ENCODE results near the gene KLHL25. TPM values are rescaled to one million over a fixed set of nuclear protein-coding genes. Genes with fewer than 3 reads are reported as not detected.

Gene KLHL25
- total and polyA plus RNA-seq, 5 donors from 2014 or later = 0.76 to 8.8 (median 1.5) TPM

GRCh38 chr15:85789496-85789875, 5.2 kb downstream of the KLHL25 start:
- no peak overlapping the region for H3K4me3 ChIP-seq (ENCODE audit: low read depth, low read length)
- no peaks in the 10 kb centered on the region for H3K27me3 ChIP-seq (ENCODE audit: control insufficient read depth, insufficient read depth, low read length)
- H3K4me3 Mint-ChIP-seq = peak overlapping the region in 1 of 4 donors; percentile 47
- H3K4me1 Mint-ChIP-seq = peaks cover 15 to 73% (median 46%) of the 10 kb centered on the region in 4 donors
- H3K4me1 ChIP-seq (ENCODE audit: control insufficient read depth, insufficient read depth, low read length, poor library complexity, severe bottlenecking) = peaks cover 35% of the 10 kb centered on the region
- H3K36me3 Mint-ChIP-seq = peaks cover 3% of the 10 kb centered on the region
- H3K27me3 Mint-ChIP-seq = no peaks in the 10 kb centered on the region
- no peak for ATAC-seq (ENCODE audit: low read depth in 2 of 2)
- no peaks in the 10 kb centered on the region for H3K36me3 ChIP-seq (ENCODE audit: control insufficient read depth, insufficient read depth, low read length)
- H3K27ac ChIP-seq (ENCODE audit: insufficient read depth, low read length, poor library complexity, severe bottlenecking) = no peak overlapping the region
- DNase-seq = no peak
- H3K9me3 ChIP-seq (ENCODE audit: control insufficient read depth in 2 of 2, low read length in 2 of 2) = no peaks in the 10 kb centered on the region
- H3K9me3 Mint-ChIP-seq = no peaks in the 10 kb centered on the region
- H3K27ac Mint-ChIP-seq = peak overlapping the region in 2 of 3 donors; percentile 42 to 72

- Mint-ChIP-seq H3K9me3 (no peaks in the 10 kb centered on the region), H3K4me3 (peak overlapping the region in 1 of 4 donors; percentile 47), H3K27me3 (no peaks in the 10 kb centered on the region), H3K27ac (peak overlapping the region in 1 of 3 donors; percentile 72), H3K4me1 (peaks cover 15 to 75% (median 49%) of the 10 kb centered on the region in 4 donors), H3K36me3 (peaks cover 3% of the 10 kb centered on the region)
- no peaks in the 10 kb centered on the region for H3K9me3 ChIP-seq (ENCODE audit: control insufficient read depth in 2 of 2, low read length in 2 of 2)
- no peak overlapping the region for H3K4me3 ChIP-seq (ENCODE audit: low read depth, low read length)
- no peaks in the 10 kb centered on the region for H3K36me3 ChIP-seq (ENCODE audit: control insufficient read depth, insufficient read depth, low read length)
- ATAC-seq (ENCODE audit: low read depth in 2 of 2) = no peak
- no peaks in the 10 kb centered on the region for H3K27me3 ChIP-seq (ENCODE audit: control insufficient read depth, insufficient read depth, low read length)
- DNase-seq = no peak
- peaks cover 35% of the 10 kb centered on the region for H3K4me1 ChIP-seq (ENCODE audit: control insufficient read depth, insufficient read depth, low read length, poor library complexity, severe bottlenecking)
- H3K27ac ChIP-seq (ENCODE audit: insufficient read depth, low read length, poor library complexity, severe bottlenecking) = no peak overlapping the region
Measured at GRCh38 chr15:85788771-85789495, 5.8 kb downstream of the KLHL25 start.

GRCh38 chr15:85786781-85787114, 8.0 kb downstream of the KLHL25 start:
- H3K9me3 ChIP-seq (ENCODE audit: control insufficient read depth in 2 of 2, low read length in 2 of 2) = no peaks in the 10 kb centered on the region
- no peak overlapping the region for H3K27ac ChIP-seq (ENCODE audit: insufficient read depth, low read length, poor library complexity, severe bottlenecking)
- Mint-ChIP-seq H3K36me3 (peaks cover 3% of the 10 kb centered on the region), H3K4me3 (peak overlapping the region in 1 of 4 donors; percentile 83), H3K27me3 (no peaks in the 10 kb centered on the region), H3K9me3 (no peaks in the 10 kb centered on the region), H3K4me1 (peaks cover 6 to 68% (median 37%) of the 10 kb centered on the region in 4 donors), H3K27ac (peak overlapping the region in 2 of 3 donors; percentile 90 to 91)
- DNase-seq (no peak), ATAC-seq (ENCODE audit: low read depth in 2 of 2) (no peak)
- H3K4me1 ChIP-seq (ENCODE audit: control insufficient read depth, insufficient read depth, low read length, poor library complexity, severe bottlenecking) = peaks cover 18% of the 10 kb centered on the region
- no peaks in the 10 kb centered on the region for H3K36me3 ChIP-seq (ENCODE audit: control insufficient read depth, insufficient read depth, low read length)
- H3K27me3 ChIP-seq (ENCODE audit: control insufficient read depth, insufficient read depth, low read length) = no peaks in the 10 kb centered on the region
- no peak overlapping the region for H3K4me3 ChIP-seq (ENCODE audit: low read depth, low read length)

GRCh38 chr15:85785887-85786780, 8.6 kb downstream of the KLHL25 start:
- H3K27me3 ChIP-seq (ENCODE audit: control insufficient read depth, insufficient read depth, low read length) = no peaks in the 10 kb centered on the region
- Mint-ChIP-seq H3K4me1 (peaks cover 6 to 64% (median 34%) of the 10 kb centered on the region in 4 donors), H3K4me3 (peak overlapping the region; percentile 40 to 83 (median 66)), H3K36me3 (peaks cover 3% of the 10 kb centered on the region), H3K27me3 (no peaks in the 10 kb centered on the region), H3K27ac (peak overlapping the region; percentile 90 to 93 (median 91)), H3K9me3 (no peaks in the 10 kb centered on the region)
- DNase-seq = no peak
- H3K4me3 ChIP-seq (ENCODE audit: low read depth, low read length) = peak overlapping the region; percentile 57
- no peak overlapping the region for H3K27ac ChIP-seq (ENCODE audit: insufficient read depth, low read length, poor library complexity, severe bottlenecking)
- no peaks in the 10 kb centered on the region for H3K9me3 ChIP-seq (ENCODE audit: control insufficient read depth in 2 of 2, low read length in 2 of 2)
- peaks cover 18% of the 10 kb centered on the region for H3K4me1 ChIP-seq (ENCODE audit: control insufficient read depth, insufficient read depth, low read length, poor library complexity, severe bottlenecking)
- peak in 1 of 2 donors; percentile 37 for ATAC-seq (ENCODE audit: low read depth in 2 of 2)
- no peaks in the 10 kb centered on the region for H3K36me3 ChIP-seq (ENCODE audit: control insufficient read depth, insufficient read depth, low read length)

GRCh38 chr15:85782064-85782463, 12.7 kb downstream of the KLHL25 start:
- no peak for ATAC-seq (ENCODE audit: low read depth in 2 of 2)
- Mint-ChIP-seq H3K27ac (peak overlapping the region in 2 of 3 donors; percentile 32 to 65), H3K27me3 (no peaks in the 10 kb centered on the region)

GRCh38 chr15:85781099-85781498, 13.6 kb downstream of the KLHL25 start:
- H3K36me3 ChIP-seq (ENCODE audit: control insufficient read depth, insufficient read depth, low read length) = no peaks in the 10 kb centered on the region
- Mint-ChIP-seq H3K9me3 (no peaks in the 10 kb centered on the region), H3K4me1 (peaks cover 11 to 66% (median 37%) of the 10 kb centered on the region in 4 donors), H3K27me3 (no peaks in the 10 kb centered on the region), H3K27ac (peak overlapping the region in 1 of 3 donors; percentile 35), H3K36me3 (no peaks in the 10 kb centered on the region), H3K4me3 (no peak overlapping the region)
- DNase-seq (no peak), ATAC-seq (ENCODE audit: low read depth in 2 of 2) (no peak)
- no peak overlapping the region for H3K27ac ChIP-seq (ENCODE audit: insufficient read depth, low read length, poor library complexity, severe bottlenecking)
- peaks cover 12% of the 10 kb centered on the region for H3K4me1 ChIP-seq (ENCODE audit: control insufficient read depth, insufficient read depth, low read length, poor library complexity, severe bottlenecking)
- H3K27me3 ChIP-seq (ENCODE audit: control insufficient read depth, insufficient read depth, low read length) = no peaks in the 10 kb centered on the region
- H3K4me3 ChIP-seq (ENCODE audit: low read depth, low read length) = no peak overlapping the region
- H3K9me3 ChIP-seq (ENCODE audit: control insufficient read depth in 2 of 2, low read length in 2 of 2) = no peaks in the 10 kb centered on the region

More at GRCh38 chr15:85782064-85782463, 12.7 kb downstream of the KLHL25 start:
- no peak for DNase-seq
- Histone ChIP-seq H3K4me1 (ENCODE audit: control insufficient read depth, insufficient read depth, low read length, poor library complexity, severe bottlenecking) (peaks cover 18% of the 10 kb centered on the region), H3K9me3 (ENCODE audit: control insufficient read depth in 2 of 2, low read length in 2 of 2) (no peaks in the 10 kb centered on the region), H3K36me3 (ENCODE audit: control insufficient read depth, insufficient read depth, low read length) (no peaks in the 10 kb centered on the region), H3K27me3 (ENCODE audit: control insufficient read depth, insufficient read depth, low read length) (no peaks in the 10 kb centered on the region), H3K27ac (ENCODE audit: insufficient read depth, low read length, poor library complexity, severe bottlenecking) (no peak overlapping the region), H3K4me3 (ENCODE audit: low read depth, low read length) (no peak overlapping the region)
- H3K9me3 Mint-ChIP-seq = no peaks in the 10 kb centered on the region
- no peak overlapping the region for H3K4me3 Mint-ChIP-seq
- no peaks in the 10 kb centered on the region for H3K36me3 Mint-ChIP-seq
- peaks cover 11 to 73% (median 40%) of the 10 kb centered on the region in 4 donors for H3K4me1 Mint-ChIP-seq

GRCh38 chr15:85780225-85780985, 14.3 kb downstream of the KLHL25 start:
- ATAC-seq (ENCODE audit: low read depth in 2 of 2) (no peak), DNase-seq (no peak)
- Mint-ChIP-seq H3K36me3 (no peaks in the 10 kb centered on the region), H3K27me3 (no peaks in the 10 kb centered on the region), H3K9me3 (no peaks in the 10 kb centered on the region), H3K4me1 (peaks cover 11 to 60% (median 32%) of the 10 kb centered on the region in 4 donors), H3K27ac (no peak overlapping the region), H3K4me3 (peak overlapping the region in 1 of 4 donors; percentile 11)
- Histone ChIP-seq H3K27ac (ENCODE audit: insufficient read depth, low read length, poor library complexity, severe bottlenecking) (no peak overlapping the region), H3K36me3 (ENCODE audit: control insufficient read depth, insufficient read depth, low read length) (no peaks in the 10 kb centered on the region), H3K27me3 (ENCODE audit: control insufficient read depth, insufficient read depth, low read length) (no peaks in the 10 kb centered on the region), H3K4me1 (ENCODE audit: control insufficient read depth, insufficient read depth, low read length, poor library complexity, severe bottlenecking) (peaks cover 5% of the 10 kb centered on the region), H3K4me3 (ENCODE audit: low read depth, low read length) (no peak overlapping the region), H3K9me3 (ENCODE audit: control insufficient read depth in 2 of 2, low read length in 2 of 2) (no peaks in the 10 kb centered on the region)
